T follicular helper cell (primary cell): Measurements from ENCODE around the gene PRAC2.

Experiments
- DNase-seq: peaks from one replicate; pipeline ENCODE4 v3.0.0-alpha.2; 2020; ENCODE audit warnings: low read depth

Gene PRAC2

DNA sequence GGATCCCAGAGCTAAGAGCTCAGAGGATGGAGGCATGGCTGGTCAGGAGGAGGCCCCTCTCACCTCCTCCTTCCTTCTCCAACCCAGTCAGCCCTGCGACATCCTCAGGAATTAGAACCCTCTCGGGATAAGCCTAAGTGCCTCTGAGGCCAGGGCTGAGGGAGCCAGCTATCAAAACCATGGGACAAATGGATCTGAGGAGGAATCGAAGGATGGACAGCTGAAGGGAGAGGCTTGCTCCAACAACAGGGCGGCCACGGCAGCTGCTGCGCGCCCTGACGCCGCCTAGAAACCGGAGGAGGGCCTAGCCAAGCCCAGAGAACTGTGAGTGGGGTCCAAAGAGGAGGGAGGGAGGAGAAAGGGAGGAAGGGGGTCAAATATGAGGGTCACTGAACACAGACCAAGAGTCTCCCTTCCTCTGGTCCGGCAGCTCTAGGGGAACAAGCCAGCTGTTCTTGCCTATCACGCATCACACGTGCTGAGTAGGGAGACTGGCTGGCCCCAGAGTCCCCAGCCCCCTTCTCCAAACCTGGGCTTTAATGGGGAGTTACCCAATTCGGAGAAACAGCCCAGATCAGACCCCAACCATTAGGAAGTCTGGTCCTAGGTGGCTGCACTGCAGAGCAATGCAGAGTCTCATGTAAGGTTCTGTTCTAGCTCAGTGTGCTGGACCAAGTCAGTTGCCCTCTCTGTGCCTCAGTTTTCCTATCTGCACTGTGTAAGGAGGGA, 11.5 kb downstream of the PRAC2 start:
- DNase-seq: no peak

DNA sequence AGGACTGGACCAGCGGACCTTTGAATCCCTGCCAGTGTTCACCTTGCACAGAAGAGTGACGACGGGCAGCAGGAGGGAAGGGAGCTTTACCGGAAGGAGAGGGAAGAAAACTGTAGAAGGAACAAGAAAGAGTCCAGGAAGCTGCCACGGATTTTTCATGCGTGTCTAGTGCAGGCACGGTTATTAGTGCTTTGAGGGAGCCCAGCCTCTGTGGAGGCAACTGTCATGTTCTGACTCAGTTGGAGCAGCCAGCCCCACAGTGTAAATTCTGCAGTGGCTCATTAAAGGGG, 12.0 kb downstream of the PRAC2 start:
- no peak for DNase-seq

DNA sequence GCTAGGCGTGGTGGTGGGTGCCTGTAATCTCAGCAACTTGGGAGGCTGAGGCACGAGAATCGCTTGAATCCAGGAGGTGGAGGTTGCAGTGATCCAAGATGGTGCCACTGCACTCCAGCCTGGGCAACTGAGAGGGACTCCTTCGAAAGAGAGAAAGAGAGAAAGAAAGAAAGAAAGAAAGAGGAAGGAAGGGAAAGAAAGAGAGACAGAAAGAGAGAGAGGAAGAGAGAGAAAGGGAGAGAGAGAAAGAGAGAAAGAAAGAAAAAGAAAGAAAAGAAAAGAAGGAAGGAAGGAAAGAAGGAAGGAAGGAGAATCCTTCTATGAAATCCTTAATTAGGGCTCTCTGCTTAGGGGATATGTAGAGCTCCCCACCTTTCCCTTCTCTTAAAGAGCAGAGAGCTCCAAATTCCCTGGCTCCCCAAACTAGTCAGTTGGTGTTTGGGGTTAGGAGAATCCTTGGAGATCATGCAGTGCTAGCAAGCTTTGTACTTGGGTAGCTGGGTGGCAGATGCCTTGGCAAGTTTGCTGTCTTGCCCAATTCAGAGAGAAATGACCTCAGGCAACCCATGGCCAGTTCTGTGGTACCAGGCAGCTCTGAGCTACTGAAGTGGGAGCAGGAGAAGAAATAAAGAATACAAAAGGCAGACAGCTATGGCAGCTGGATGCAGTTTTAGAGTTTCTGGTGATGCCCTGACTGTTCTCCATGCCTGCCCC, 14.5 kb downstream of the PRAC2 start:
- no peak for DNase-seq

DNA sequence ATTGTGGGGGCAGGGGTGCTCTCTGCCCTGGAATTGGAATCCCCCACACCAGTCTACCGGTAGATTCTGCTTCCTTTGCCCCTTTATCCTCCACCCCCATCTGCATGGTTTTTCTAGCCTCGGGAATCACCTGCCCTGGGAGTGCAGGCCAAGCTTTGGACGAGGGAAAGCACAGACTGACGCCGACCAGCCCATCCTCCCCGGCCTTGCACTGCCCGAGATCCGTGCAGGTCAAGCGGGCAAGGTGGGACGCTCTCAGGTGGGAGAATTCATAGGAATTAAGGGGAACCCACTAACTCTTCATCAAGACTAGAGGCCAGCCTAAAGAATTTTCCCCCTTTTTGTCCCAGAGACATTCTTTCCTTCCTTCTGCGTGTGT, 15.4 kb downstream of the PRAC2 start:
- DNase-seq: no peak

DNA sequence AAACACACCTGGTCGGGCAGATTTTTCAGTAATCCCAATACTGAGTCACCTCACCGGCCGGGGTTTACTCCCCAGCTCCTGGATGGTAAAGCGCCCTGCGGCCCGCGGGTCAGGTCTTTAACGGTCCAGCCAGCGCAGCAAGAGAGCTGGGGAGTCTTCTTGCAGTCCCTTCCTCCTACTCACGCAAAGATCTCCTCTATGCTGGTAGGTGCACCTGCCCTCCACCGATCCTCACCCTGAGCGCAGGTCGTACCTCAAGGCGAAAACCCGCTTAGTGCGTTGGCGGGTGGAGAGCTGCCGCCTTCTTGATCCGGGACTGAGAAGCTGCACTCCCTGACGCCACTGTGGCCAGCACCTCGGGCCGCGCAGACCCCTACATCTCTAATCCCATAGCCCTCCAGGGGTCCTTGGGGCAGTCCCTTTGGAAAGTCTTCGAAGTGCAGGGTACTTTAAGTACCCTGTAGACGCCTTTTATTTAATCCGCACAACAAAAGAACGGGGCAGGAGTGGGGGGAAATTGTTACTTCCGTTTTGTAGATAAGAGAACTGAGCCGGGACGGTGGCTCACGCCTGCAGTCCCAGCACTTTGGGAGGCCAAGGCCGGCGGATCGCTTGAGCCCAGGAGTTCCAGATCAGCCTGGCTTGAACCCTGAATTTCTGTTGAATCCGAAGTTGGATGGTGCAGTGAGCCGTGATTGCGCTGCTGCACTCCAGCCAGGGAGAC, 16.0 kb downstream of the PRAC2 start:
- DNase-seq: no peak

DNA sequence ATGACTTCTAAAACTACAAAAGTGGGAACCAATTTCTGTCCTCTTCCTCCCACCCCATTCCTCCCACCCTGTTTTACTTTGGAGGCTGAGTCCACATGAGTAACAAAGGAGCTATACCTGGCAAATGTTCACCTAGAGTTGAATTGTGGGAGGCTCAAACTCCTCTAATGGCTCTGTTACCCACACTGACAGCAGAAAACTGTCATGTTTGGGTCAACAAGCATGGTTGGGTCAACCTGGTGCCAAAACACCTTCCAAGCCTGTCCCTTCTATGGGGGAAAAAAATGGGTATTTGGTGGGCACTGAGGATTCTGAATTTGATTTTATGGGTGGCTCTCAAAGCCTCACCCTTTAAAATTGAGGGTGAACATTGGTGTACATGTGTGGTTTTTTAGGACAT, 17.6 kb downstream of the PRAC2 start:
- DNase-seq: no peak

DNA sequence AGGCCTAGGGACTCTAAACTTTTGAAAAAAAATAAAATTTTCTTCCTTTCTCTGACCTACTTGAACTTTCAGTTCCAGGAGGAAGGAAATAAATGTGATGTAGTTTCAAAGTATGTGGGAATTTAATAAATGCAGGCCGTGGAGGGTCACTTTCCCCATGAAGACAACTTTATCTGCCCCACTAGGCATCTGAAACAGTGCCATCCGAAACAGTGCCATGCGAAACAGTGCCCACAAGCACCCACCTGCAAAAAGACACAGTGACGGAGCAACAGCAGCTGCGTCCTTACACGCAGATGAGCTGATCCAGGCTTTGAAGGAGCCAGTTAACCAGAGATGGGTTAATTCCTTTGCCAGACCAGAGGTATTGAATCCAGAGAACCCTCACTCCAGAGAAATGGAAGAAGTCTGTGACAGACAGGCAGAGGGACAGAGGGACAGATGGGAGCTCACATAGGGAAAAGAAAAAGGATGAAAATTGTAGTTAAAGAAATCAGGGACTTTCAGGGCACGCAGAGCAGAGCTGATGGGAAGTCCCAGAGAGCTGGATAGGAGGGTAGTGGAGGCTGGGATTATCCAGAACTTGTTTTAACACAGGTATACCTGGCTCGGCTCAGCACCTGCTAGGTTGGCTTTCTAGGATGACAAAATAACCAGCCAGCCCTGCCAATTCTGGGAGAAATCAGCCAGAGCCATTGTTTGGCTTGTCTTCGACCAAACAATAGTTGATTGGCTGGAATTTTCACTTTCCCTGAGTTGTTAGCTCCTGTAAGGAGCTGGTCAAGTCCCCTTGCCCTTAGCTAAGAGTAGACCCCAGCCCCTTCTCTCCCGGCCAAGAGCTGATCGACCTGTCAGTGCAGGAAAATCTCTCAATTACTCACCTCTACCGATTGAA, 22.6 kb downstream of the PRAC2 start:
- no peak for DNase-seq

DNA sequence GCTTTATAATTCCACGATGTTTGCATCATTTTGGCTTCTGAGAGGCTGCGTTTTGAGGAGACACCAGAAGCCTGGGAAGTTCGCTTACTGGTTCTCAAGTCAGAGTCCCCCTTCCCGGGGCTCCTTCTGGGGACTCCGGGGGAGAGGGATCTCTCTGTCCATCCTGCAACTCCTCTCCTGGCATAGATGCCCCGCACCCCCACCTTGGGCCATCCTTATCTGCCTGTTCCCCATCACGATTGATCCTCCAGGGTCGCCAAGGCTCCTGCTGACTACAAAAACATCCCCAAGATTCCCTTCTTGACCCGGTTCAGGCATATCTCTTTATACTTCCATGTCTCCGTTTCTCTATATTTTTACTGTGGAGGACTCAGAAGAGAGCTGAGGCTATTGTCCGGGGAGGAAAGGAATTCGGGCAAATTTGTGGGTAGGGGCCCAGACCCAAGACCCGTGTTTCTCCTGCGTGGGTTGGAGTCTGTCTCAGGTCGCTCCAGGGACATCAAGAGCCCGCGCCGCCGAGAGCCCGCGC, 24.0 kb downstream of the PRAC2 start:
- DNase-seq: no peak

DNA sequence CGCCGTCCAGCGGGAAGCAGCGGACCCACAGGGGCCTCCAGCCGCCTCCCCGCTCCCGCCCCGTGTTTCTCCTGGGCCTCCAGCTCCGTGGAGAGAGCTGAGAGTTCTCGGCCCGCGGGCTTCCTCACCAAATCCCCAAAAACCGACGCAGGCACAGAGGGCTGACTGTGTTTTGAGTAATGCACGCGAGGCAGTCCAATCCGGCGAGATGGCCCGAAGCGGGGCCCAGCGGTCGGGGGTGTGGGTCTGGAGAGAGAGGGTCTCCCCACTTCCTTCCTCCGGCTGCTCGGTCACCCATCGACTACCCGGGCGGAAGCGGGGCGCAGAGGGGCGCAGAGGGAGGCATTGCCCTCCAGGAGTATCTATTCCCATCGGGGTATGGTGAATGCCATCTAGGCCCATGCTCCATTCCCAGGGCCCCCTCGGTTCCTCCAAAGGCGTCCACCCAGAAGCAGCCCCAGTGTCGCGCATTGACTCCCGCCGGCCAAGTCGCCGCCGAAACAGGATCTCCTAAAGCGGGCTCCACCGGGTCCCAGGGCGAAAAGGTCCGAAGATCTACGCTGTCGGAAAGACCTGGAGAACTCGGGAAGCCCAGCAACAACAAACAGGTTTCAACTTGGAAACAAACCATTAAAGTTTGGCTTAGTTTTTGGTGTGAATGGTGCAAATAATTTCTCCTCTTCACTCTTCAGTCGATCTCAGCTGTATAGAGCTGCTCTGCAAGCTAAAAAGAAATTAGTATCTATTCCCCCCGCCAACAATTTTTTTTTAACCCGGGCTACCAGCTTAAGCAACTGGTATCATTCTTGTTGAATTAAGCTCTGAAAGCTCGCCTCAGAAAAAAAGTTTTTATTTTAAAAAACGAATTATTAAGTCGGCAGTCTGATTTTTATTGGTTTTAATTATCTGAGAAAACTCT, 24.7 kb downstream of the PRAC2 start:
- no peak for DNase-seq

DNA sequence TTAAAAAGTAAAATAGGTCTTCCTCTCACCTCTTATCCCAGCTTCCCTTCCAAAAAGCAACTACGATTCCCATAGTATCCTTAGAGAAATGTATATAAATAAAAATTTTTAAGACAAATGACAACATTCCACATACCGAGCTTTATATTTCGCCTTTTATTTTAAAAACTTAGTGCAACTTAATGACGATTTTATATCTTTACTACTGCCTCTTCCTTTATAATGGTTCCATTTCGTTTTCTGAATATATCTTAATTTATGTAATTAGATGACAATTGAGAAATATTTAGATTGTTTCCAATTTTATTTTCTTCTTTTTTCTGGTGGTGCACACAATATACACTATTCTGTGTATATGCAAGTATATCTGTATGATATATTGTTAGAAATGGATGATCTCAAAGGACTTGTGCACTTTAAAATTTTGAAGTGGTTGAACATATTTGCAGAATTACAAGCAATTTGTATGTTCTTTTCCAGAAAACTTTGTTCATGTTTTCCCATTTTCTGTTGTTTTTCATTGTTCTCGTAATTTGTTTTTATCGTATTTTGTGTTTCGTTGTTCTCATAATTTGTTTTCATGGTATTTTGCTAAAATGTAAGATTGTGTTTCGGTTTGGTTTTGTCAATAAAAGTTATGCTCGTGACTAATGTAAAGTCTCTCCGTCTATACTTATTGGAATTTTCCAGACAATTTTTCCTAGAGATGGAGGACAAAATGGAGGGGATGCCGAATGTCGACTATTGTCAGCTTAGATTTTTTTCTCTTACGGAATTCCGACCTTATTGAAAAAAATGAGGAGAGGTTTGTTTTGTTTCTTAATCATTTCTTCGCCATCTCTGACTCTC, 26.0 kb downstream of the PRAC2 start:
- no peak for DNase-seq

DNA sequence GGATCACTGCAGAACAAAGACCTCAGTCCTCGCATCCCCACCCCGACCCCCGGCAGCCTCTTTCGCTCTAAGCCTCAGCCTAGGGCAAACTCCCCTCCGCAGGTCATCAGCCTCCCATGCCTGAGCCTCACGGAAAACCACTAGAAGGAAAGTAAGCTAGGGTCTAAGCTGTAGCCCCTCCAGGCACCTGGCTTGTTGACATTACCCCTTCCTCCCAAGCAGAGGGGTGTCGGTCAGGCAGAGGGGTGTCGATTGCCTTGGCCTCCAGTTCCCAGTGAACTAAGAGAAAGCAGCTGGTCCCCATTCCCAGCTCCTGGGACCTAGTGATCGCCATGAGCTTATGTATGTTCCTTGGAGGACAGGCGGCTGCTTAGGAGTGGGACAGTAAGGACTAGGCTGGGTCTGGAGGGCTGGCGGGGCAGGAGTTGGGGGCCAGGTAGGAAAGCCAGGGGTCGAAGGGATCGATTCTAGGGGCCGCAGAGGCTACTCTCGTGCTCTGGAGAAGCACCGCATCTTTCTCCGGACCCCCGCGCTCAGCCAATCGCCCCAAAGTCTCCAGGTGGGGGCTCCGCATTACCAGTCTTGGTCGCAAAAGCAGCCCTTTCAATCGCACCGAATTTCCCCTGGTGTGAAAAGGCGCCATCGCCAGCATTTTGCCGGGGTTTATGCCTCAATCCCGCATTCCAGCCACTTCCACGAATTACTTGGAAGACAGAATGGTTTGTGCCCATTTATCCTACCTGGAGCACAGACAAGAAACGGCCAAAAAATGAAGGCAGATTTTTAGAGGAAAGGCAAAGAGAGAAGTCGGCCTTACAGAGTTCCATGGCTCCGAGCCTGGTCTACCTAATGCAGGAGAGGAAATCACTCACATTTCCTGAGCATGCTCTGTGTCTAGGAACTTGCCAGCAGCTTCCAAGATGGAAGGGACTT, 26.9 kb downstream of the PRAC2 start:
- no peak for DNase-seq

DNA sequence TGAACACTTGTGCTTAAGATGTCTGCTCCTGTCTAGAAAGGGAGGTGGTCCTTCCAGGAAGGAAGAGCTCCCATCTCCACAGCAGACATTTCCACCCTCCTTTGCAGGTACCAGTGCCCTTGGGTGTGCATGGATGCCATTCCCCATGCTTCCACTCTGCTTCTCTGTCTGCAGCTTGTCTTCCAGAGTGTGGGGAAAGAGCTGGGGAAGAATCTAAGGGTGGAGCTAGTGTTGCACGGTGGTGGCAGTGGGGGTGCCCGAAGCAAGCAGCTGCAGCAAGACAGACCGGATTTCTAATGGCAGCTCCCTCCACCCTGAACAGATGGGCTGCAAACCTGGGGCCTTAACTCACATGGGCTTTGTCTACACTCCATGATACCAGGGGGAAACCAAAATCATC, 28.2 kb downstream of the PRAC2 start:
- no peak for DNase-seq

DNA sequence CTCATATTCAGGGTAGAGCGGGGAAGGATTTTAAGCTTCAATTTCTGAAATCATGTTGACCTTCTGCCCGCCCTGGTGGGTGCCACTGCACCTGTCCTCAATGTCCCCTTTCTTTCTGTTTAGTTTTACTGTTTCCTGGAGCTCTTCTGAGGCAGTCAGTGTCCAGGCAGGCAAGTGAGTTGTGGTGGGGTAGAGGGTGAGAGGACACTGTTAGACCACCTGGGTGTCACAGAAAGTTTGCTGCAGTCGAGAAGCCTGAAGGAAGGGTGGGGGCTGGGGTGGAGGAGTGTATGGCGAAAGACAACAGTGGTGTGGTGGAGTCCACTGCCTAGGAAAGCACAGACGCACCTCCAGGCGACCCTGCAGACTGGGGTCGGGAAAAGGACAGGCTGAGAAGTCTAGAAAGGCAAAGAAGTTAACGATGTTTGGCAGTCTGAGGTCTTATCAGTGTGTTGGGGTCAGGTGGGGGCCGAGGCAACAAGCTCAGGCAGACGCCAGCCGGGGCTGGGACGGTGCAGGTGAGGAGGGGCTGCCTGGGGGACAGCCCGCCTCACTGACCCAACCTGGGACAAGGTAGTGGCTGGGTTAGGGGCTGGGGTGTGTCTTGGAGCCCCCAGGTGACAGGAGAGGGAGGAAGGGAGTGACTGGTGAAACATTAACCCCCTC, 28.9 kb downstream of the PRAC2 start:
- no peak for DNase-seq

DNA sequence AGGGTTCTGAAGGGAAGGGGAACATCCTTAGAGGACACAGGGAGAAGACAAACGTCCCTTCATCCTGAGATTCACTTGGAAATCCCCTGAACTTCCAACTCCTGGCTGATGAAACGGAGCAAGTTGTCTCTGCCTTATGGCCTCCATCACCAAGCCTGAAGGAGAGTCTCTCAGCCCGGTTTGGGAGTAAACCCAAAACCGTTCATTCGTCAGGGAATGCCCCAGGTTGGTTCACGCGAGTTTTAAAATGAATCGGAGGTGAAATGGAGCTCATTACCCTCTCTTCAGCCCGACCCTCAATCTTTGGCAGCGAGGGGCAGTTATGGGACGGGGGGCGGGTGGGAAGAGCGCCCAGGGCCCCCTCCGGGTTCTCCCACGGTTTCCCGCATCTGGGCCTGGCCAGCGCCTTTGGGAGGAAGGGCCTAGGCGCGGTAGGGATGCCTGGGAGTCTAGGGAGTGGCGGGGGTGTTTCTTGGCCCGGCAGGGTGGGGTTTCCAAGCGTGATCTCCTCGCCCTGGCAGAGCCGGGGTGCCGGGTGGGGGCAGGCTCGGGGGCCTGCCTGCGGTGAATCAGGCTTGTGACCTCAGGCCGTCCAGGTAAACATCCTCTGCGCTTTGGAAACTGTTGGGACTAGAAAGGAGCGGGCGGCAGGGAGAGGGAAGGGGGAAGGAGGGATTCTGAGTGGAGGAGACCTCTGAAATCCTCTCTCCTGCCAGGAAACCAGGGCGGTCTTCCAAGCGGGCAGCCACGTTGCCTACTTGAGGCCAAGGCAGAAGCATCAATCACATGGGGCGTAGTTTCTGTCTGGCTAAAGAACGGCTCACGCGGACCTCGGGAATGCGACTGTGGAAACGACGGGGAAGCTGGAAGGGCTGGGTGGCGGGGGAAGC, 29.7 kb downstream of the PRAC2 start:
- no peak for DNase-seq

DNA sequence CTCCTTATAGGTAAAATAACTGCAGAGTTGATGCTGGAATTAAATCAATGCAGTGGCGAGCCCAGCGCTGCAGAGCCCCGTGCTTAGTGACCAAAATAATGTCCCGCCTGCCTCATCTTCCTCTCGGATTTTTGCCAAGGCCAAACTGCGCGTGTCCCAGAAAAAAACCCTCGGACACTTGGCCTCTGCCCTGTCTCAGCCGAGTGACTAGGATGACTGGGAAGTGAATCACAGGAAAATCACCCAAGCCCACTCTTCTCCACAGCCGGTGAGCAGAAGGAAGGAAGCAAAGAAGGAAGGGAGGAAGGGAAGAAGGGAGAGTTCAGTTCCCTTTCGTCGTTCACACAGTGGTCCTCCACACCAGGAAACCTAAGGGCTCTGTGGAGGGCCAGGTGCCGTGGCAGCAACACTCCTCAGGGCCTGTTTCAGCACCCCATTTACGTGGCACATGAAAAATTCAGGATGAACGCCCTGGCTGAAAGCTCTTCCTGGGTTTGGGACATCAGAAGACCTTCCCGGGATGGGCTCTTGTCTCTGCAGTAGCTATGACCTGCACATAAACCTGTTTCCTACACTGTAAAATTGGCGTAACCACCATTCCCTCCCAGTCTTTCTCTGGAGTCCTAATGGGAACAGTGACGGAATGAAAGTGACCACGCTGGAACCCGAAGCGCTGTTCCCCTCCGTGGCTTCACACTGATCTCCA, 31.0 kb downstream of the PRAC2 start:
- no peak for DNase-seq

DNA sequence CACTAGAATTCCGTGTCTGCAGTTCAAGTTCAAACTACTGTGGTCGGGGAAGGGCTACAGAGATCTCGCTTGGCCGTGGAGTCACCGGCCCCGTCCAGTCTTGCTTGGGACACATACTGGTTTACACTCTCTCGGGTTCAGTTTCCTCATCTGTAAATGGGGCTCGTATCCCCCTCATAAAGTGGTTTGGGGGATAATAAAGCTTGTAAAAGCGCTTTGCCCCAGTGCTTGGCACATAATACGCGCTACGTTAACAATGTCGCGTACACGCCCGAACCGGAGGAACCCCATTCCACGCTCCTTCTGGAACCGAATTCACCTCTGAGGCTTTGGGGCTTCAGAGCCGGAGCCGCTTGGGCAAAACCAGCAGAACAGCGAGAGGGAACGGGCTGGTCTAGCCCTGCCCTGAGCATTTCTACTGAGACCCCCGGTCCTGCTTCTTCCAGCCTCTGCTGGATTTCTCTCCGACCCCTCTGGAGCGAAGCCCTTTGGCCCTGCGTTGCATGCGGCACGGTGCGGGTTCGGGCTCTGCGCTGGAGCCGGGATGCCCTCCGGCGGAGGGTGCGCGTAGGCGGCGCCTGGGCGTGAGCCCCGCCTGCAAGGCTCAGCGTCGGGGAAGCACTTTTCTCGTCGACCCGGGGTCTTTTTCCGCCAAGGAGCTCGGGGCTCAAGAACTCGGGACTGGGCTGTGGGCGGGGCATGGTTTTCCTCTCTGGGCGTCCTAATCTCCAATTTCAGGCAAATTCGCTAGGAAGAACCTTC, 31.7 kb downstream of the PRAC2 start:
- no peak for DNase-seq
